Measurements from ENCODE around the gene CARD9. TPM values are rescaled to one million over a fixed set of nuclear protein-coding genes. Genes with fewer than 3 reads are reported as not detected.

The CARD9 gene
- total RNA-seq, 4 donors from 2014 or later, result 1.1 to 5.6 (median 2.0) TPM

DNA sequence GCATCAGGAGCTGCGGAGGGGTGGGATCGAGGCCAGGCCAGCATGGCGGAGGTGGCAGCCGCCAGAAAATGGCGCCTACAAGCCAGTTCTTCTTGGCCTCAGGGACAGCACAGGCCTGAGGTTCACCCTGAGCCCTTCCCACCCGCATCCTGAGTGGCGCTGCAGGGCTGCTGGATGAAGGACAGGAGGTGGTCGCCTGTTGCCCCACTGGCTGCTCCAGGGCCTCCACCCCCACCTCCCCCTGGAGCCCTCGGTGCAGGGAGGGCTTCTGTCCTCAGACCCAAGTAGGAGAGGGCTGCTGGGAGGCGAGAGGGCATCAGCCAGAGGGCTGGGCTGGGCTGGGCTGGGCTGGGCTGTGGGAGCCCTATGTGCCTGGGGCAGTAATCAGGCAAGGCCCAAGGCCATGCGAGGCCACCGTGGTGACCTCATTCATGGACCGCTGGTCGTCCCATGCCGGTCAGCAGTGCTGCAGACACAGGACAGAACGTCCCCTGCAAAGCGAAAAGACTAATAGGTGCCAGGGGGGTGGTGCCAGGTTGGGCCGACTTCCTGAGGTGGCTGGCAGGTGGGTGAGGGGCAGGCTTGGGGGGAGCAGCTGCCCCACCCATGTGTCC lies 32.3 kb downstream of the CARD9 start:
- no peak overlapping the region for H3K27ac ChIP-seq

DNA sequence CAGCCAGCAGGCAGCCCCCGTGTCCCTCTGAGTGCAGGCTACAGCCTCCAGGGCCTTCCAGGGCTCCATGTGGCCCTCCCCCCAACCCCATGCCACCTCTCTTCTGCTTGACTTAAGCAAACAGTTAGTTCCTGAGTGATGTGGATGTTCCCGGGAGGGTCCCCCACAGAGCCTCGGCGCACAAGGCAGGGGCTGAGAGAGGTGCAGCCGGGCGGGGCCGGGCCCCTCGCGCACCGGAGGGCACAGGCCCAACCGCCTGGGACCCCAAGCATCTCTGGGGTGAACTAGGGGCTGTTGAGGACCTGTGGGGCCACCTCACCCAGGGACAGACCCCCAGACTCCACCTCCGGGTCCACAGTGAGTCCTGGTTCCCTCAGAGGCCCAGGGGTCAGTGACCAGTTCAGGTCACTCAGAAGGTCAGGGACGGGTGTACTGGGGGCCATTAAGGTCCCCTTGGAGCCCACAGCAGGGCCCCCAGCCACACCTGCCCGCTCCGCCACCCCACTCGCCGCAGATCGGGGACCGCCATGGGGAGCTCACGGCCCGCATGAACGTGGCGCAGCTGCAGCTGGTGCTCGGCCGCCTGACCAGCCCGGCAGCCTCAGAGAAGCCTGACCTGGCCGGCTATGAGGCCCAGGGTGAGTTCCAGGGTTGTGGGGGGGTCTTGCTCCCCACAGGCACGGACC lies 33.0 kb downstream of the CARD9 start:
- TF ChIP-seq, protein P1, sequence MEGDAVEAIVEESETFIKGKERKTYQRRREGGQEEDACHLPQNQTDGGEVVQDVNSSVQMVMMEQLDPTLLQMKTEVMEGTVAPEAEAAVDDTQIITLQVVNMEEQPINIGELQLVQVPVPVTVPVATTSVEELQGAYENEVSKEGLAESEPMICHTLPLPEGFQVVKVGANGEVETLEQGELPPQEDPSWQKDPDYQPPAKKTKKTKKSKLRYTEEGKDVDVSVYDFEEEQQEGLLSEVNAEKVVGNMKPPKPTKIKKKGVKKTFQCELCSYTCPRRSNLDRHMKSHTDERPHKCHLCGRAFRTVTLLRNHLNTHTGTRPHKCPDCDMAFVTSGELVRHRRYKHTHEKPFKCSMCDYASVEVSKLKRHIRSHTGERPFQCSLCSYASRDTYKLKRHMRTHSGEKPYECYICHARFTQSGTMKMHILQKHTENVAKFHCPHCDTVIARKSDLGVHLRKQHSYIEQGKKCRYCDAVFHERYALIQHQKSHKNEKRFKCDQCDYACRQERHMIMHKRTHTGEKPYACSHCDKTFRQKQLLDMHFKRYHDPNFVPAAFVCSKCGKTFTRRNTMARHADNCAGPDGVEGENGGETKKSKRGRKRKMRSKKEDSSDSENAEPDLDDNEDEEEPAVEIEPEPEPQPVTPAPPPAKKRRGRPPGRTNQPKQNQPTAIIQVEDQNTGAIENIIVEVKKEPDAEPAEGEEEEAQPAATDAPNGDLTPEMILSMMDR (IDR thresholded peaks at IDR 0.05), result no peak
- TF ChIP-seq EP300 (IDR thresholded peaks at IDR 0.05; ENCODE audit: low read depth) (no peak), POLR2A (IDR thresholded peaks at IDR 0.05) (no peak), POLR2AphosphoS5 (IDR thresholded peaks at IDR 0.05) (no peak)
- peaks cover 8% of the 10 kb centered on the region for H3K27me3 ChIP-seq
- H3K4me3 ChIP-seq, result no peak overlapping the region
- DNase-seq, result no peak
- peaks cover 11 to 24% (median 16%) of the 10 kb centered on the region in 4 donors for H3K4me1 ChIP-seq
- H3K27ac ChIP-seq, result no peak overlapping the region
- no peaks in the 10 kb centered on the region for H3K9me3 ChIP-seq
- intact Hi-C loops (cut with DNase I; ENCODE audit: low total_unique reads), result no loop called here
- H3K36me3 ChIP-seq, result no peaks in the 10 kb centered on the region
- in situ Hi-C loops (cut with MboI; ENCODE audit: low pct_ligation_motif_present in 1 of 4, low pct_unique_long_range_greater_than_20kb in 1 of 4, low sequenced_read_pairs in 3 of 4), result no loop called here
- 90% methylated on average over 28 of the region's 28 CpGs; no CpG with 5 or more reads in 1 of the 2 donors for WGBS, 2 donors (ENCODE audit: low coverage in 1 of 2)

More for the DNA sequence above, 32.3 kb downstream of the CARD9 start:
- TF ChIP-seq POLR2AphosphoS5 (IDR thresholded peaks at IDR 0.05), result no peak
- TF ChIP-seq EP300 (IDR thresholded peaks at IDR 0.05; ENCODE audit: low read depth), result no peak
- TF ChIP-seq, protein P1 (IDR thresholded peaks at IDR 0.05), result no peak
- no peak for TF ChIP-seq POLR2A (IDR thresholded peaks at IDR 0.05)
- Histone ChIP-seq H3K4me1 (peaks cover 11 to 30% (median 19%) of the 10 kb centered on the region in 4 donors), H3K27me3 (peaks cover 8% of the 10 kb centered on the region), H3K4me3 (no peak overlapping the region), H3K9me3 (no peaks in the 10 kb centered on the region), H3K36me3 (no peaks in the 10 kb centered on the region)
- no peak for DNase-seq
- intact Hi-C loops (cut with DNase I; ENCODE audit: low total_unique reads) (no loop called here), in situ Hi-C loops (cut with MboI; ENCODE audit: low pct_ligation_motif_present in 1 of 4, low pct_unique_long_range_greater_than_20kb in 1 of 4, low sequenced_read_pairs in 3 of 4) (no loop called here)
- WGBS, 2 donors (ENCODE audit: low coverage in 1 of 2), result 87% methylated on average over 18 of the region's 18 CpGs; no CpG with 5 or more reads in 1 of the 2 donors

DNA sequence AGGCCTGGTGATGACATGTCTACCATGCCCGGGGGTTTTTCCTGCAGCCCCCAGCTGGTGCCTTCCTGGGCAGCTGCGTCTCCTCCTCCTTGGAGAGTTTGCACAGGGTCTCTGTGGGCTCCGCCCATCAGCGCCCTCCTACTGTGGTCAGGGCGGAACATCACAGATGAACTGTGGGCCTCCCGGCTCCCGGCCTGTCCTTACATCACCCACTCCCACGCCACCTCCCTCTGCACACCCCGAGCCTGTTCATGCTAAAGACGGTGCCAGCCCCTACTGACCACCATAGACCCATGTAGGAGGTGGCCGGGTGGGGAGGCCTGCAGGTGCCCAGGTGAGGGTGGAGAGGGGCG lies 33.5 kb downstream of the CARD9 start:
- intact Hi-C loops (cut with DNase I; ENCODE audit: low total_unique reads), result loop anchor here (2.0 to 10.0 kb wide), 2 partner anchors 25 to 65 kb away; partner anchors contain the start of gene SNAPC4

More for the DNA sequence above, 33.5 kb downstream of the CARD9 start:
- Histone ChIP-seq H3K9me3 (no peaks in the 10 kb centered on the region), H3K36me3 (no peaks in the 10 kb centered on the region), H3K27ac (no peak overlapping the region), H3K4me3 (no peak overlapping the region), H3K4me1 (peaks cover 11 to 19% (median 15%) of the 10 kb centered on the region in 4 donors), H3K27me3 (peaks cover 8% of the 10 kb centered on the region)
- in situ Hi-C loops (cut with MboI; ENCODE audit: low pct_ligation_motif_present in 1 of 4, low pct_unique_long_range_greater_than_20kb in 1 of 4, low sequenced_read_pairs in 3 of 4), result no loop called here
- TF ChIP-seq EP300 (IDR thresholded peaks at IDR 0.05; ENCODE audit: low read depth) (no peak), POLR2AphosphoS5 (IDR thresholded peaks at IDR 0.05) (no peak), POLR2A (IDR thresholded peaks at IDR 0.05) (no peak)
- TF ChIP-seq, protein P1 (IDR thresholded peaks at IDR 0.05), result no peak
- no peak for DNase-seq
- WGBS, 2 donors (ENCODE audit: low coverage in 1 of 2), result 83% methylated on average over 12 of the region's 12 CpGs; no CpG with 5 or more reads in 1 of the 2 donors

Data from transverse colon (tissue), 4 donors.